IPS-NIHi11 (cell line): Measurements from ENCODE around the gene PEAK3.
"Not testable (repeated sequence)": the region's sequence is repeated elsewhere in the genome, so short reads cannot be mapped to it uniquely, and the experiment has no call there.

Experiments
- DNase-seq: peaks from one replicate; pipeline ENCODE4 v3.0.0; 2012; ENCODE audit warnings: mixed read lengths, low spot score

Gene PEAK3

DNA sequence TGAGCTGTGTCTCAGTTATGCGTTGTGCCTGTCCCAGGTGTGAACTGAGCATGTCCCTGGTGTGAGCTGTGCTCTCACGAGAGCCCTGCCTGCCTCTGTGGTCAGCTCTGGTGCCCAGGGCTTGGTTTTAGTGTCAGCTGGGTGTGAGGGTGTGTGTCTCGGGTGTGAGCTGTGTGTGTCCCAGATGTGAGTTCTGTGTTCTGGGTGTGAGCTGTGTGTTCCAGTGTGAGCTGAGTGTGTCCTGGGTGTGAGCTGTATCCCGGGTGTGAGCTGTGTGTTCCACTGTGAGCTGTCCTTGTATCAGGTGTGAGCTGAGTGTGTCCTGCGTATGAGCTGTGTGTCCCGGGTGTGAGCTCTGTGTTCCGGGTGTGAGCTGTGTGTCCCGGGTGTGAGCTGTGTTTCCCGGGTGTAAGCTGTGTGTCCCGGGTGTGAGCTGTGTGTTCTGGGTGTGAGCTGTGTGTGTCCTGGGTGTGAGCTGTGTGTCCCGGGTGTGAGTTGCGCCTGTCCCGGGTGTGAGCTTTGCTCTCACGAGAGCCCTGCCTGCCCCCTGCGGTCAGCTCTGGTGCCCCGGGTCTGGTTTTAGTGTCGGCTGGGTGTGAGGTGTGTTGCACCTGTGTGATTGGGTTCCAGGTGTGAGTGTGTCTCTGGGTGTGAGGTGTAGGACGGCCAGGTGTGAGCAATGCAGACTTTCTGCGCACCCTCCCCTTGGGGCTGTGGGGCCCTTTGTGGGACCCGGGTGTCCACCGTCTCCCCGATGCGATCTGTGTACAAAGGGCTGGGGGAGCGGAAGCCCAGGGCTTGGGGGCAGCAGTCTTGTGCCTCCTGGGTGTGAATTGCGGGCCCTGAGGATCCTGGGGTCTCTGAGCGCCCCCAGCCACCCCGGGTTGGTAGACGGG lies 7.1 kb upstream of the PEAK3 start:
- no peak for DNase-seq

DNA sequence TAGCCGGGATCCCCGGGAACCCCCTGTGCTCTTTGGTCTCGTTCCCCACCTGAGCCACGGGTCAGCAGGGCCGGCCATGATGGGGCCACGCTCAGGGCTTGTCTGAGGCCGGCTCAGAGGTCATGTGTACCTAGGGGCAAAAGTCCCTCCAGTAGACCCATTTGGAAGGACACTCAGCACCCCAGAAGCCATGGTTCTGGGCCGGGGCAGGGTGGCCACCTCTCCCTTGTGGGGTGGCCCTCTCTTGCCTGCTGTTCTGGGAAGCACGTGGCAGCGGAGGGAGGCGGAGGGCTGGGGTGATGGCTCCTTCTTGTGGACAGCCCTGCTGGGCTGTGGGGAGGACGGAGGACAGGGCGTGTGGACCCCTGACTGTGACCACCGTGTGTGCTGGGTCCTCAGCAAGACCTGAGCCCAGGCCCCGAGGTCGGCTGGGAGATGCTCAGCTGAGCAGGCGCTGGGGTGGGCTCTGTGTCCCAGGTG lies 6.4 kb upstream of the PEAK3 start:
- DNase-seq, result no peak

DNA sequence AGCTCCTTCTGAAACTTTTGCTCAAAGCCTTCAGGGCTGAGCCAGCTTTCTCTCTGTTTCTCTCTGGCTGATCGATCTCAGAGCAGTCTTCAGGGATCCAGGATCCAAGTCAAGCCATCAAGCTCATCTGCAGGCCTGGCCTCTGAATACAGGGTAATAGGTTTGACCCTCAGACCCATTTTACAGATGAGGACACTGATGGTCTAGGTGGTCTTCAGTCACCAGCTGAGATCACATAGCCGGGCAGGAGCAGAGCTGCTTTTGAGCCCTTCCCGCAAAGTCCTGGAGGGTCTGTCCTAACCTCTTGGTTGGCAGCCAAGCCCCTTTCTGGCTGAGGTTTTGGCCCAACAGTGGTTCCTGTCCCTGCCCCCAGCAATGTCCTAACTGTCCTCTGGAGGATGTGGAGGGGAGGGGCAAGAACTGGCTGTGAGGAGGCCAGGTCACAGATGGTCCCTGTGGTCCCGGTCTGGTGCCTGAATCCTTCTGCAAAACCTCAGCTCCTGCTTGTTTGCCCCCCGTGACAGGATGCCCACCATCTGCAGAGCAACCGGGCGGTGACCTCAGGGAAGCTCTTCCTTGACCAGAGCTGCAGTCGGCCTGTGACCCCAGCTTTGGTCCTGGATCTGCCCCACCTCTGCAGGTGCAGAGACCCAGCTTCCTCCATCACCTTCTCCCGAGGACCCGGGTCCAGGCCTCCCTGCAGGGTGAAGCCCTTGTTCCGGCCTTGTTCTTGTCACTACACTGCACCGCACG lies 5.8 kb upstream of the PEAK3 start:
- DNase-seq, result no peak

DNA sequence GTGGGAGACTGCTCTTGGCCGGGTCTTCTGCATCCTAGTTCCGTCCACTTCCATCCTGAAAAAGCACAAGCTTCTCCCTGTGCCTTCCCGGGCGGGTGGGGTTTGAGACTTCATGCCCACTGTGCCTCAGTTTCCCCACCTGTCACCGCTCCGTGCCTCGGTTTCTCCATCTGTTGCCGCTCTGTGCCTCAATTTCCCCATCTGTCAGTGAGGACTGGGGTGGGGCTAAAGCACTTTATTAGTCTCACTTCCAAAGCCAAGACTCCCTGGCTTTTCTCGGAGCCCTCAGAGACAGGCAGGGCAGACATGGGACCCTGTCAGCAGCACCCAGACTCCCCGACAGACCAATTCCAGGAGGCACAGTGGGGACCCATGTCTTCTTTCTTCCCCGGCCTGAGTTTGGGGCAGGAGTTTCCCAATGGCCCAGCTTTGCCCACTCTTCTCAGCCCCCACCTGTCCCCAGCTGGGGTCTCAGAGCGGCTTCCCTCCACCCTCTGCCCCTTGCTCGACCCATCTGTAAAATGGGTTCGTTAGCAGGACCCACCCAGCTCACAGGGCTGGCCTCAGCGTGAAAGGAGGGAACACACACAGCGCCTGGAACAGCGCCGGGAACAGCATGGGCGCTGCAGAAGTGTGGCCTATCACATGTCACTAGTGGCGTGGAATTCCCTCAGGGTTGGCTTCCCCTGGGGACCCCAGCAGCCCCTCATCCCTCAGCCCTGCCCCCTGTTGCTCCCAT lies 4.6 kb upstream of the PEAK3 start:
- no peak for DNase-seq

DNA sequence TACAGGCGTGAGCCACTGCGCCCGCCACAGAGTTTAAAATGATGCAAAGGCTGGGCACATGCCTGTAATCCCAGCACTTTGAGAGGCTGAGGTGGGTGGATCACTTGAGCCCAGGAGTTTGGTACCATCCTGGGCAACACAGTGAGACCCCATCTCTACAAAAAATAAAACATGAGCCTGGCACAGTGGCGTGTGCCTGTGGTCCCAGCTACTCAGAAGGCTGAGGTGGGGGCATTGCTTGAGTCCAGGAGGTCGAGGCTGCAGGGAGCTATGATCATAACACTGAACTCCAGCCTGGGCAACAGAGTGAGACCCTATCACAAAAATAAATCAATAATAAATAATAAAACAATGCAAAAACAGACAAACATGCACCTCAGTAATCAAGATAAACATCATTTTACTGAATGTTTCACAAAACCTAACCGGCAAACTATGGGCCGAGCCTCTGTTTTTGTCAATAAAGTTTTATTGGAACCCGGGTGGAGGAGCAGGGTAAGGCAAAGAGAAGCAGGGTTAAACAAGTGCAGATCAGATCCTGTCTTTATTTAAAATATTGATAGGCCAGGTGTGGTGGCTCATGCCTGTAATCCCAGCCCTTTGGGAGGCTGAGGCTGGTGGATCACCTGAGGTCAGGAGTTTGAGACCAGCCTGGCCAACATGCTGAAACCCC lies 2.0 kb upstream of the PEAK3 start:
- DNase-seq, result no peak

DNA sequence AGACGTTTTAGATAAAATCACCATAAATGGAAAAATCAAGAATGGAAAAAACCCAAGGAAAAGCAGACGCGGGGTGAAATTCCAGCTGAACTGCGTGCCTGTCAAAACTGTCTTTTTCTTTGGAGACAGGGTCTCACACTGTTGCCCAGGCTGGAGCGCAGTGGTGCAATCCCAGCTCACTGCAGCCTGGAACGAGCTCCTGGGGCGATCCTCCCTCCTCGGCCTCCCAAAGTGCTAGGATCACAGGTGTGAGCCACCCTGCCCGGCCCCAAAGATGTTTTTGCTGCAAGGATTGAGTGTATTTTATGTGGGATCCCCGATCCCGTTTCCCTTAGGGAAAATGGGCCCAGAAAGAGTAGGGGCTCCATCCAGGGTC lies 875 bp upstream of the PEAK3 start:
- no peak for DNase-seq

DNA sequence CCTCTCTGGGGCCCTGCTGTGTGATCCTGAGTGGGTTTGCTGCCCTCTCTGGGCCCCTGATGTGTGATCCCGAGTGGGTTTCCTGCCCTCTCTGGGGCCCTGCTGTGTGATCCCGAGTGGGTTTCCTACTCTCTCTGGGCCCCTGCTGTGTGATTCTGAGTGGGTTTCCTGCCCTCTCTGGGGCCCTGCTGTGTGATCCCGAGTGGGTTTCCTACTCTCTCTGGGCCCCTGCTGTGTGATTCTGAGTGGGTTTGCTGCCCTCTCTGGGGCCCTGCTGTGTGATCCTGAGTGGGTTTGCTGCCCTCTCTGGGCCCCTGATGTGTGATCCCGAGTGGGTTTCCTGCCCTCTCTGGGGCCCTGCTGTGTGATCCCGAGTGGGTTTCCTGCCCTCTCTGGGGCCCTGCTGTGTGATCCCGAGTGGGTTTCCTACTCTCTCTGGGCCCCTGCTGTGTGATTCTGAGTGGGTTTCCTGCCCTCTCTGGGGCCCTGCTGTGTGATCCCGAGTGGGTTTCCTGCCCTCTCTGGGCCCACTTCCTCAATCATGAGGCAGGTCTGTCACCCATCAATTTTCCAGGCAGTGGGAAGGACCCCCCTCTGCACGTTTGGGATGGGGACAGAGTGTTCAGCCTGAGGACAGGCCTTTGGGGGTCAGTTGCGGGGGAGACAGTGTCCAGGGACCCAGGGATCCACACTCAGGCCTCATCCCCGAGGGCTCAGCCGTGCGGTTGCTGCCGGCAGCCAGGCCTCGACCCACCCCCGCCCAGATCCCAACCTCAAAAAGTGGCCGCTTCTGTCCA lies 512 bp downstream of the PEAK3 start:
- not testable (repeated sequence) for DNase-seq

DNA sequence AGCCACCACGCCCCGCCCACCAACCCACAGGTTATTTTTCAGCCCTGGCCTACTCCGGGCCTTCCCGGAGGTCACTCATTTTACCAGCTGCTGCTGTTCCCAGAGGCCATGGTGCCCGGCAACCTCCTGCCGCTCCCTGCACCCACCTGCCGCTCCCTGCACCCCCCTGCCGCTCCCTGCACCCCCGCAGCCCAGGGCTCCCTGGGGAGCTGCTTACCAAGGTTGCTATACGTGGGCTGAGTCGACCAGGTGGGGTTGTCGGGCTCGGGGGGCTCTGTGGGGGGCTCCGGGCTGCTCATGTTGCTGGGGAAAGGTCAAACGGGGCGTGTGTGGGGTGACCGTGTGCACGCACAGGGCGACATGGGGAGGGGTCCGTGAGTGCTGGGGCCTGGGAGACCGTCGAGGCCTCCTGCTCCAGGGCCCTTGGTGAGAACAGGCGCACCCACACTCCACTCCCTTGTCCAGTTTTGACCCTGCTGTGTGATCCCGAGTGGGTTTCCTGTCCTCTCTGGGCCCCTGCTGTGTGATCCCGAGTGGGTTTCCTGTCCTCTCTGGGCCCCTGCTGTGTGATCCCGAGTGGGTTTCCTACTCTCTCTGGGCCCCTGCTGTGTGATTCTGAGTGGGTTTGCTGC lies 1.2 kb downstream of the PEAK3 start:
- DNase-seq, result no peak

DNA sequence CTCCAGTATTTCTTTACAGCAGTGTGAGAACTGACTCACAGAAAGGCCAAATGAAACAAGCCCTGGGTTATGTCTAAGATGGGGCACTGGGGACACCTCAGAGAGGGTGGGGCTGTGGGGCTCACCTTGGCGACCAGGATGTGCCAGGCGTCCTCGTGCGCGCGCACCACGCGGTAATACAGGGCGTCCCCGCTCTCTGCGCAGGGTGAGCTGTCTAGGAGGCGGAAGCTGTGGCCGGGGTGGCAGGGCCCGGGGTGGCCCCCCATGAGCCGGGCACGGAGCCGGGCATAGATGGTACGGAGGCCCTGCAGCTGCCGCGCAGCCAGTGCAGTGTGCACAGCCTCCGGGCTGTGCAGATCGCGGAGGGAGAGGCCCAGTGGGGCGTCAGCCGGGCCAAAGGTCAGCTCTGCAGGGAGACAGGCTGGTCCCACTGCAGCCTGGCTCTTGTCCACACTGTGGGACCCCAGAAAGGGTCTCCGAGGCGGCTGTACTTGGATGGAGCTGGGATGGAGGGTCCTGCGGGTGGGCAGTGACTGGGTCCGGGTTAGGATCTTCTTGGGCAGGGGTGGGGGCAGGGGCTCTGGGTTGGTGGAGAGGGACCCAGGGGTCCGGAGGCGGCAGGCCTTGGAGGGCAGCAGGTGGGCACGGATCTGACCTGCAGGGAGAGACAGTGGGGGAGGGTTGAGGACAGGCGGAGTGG lies 3.4 kb downstream of the PEAK3 start:
- DNase-seq, result no peak

DNA sequence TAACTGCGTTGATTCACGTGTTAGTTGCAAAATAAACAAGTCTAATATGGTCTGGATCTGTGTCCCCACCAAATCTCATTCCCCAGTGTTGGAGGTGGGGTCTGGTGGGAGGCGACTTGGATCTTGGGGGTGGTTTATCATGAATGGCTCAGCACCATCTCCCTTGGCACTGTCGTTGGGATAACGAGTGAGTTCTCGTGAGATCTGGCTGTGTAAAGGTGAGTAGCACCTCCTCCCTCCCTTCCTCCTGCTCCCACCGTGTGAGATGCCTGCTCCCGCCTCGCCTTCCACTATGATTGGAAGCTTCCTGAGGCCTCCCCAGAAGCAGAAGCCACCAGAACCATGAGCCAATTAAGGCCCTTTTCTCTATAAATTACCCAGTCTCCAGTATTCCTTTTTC lies 4.8 kb downstream of the PEAK3 start:
- DNase-seq, result no peak

DNA sequence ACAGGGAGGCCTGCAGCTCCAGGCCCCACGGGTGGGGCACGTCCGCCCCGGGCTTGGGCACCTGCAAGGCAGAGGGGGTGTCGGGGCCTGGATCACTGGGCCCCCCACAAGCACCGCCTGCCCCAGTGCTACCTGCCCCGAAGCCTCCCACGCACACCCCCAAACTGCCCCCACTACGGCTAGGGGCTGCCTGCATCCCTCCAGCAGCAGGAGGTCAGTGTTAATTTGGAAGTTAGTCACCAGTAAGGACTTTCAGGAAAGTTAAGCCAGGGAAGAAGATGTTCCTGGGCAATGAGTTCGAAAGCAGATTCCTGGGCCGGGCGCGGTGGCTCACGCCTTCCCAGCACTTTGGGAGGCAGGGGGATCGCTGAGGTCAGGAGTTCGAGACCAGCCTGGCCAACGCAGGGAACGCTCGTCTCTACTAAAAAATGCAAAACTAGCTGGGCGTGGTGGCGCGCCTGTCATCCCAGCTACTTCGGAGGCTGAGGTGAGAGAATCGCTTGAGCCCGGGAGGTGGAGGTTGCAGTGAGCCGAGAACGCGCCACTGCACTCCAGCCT lies 5.5 kb downstream of the PEAK3 start:
- DNase-seq, result no peak

DNA sequence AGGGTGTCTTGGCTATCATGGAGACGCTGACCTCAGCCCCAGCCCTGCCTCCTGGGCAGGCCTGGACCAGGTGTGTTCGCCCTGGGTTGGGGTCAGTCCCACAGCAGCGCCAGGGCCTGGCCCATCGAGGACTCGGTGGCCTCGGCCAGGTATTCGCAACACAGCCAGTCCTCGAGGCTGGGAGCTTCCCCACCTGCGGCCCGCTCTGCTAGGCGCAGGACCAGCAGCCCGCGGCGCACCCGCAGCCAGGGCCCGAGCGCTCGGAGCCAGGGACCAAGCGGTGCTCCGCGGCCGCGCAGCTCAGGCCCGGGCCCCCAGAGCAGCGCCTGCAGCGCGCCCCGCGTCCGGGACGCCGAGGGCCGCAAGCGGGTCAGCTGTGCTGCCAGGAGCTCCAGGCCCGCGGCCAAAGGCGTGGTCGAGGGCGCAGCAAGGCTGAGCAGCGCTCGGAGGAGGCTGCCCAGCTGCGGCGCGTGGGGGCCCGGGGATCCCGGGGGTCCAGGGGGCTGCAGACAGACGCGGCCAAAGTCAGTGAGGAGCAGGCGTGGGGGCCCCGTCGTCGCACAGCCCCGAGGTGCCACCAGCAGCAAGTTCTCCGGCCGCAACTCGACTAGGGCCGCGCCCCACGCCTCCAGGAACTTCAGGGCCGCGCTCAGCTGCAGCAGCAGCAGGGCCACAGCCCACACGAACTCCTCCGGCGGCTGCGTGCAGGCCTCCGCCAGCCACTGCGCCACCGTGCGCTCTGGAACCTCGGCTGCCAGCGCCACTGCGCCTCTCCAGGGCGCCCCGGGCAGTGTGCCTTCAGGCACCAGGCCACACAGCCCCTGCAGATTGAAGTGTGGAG lies 6.2 kb downstream of the PEAK3 start:
- no peak for DNase-seq

DNA sequence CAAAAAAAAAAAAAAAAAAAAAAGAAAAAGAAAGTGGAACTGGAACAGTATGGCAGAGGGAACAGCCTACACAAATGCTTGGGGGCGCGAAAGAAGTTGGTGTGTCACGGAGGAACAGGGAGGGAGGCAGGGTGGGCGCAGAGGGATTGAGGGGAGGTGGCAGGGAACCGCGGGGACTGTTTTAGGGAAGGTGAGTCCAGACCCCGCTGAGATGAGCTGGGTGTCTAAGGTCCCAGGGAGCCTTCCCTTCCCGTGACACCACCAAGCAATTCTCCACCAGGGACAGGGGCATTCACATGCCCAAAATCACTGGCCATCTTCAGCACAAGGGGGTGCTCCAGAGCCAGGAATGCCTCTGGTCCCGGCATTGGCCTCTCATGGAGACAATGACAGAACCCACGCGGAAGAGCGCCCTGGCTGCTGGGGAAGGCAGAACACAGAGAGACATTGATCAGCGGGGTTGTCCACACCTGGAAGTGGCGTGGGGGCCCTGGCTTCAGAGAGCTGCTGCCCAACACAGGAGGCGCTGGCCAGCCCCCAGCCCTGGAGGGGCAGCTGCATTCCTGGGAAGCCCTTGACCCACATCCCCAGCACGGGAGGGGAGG lies 6.9 kb downstream of the PEAK3 start:
- peak; percentile 78 for DNase-seq

DNA sequence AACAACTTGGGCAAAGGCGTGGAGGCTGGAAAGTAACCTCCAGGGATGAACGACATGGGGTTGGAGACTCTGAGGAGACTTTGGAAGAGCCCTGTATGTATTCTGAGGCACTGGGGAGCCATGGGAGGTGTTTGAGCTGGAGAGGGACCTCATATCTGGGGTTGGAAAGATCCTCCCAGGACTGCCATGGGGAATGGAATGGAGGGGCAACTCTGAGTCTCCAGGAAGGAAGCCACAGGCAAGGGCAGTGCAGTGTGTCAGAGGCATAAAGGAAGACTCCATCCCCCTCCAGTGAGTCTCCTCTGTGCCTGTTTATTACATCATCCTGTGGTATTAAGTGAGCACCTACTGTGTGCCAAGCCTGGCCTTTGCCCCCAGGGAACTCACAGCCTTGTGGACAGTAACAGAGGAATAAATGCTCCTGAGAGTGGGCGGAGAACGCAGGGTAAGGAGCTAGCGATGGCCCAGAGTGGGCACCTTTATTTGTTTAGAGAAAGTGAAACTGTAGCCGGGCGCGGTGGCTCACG lies 7.7 kb downstream of the PEAK3 start:
- DNase-seq, result no peak

DNA sequence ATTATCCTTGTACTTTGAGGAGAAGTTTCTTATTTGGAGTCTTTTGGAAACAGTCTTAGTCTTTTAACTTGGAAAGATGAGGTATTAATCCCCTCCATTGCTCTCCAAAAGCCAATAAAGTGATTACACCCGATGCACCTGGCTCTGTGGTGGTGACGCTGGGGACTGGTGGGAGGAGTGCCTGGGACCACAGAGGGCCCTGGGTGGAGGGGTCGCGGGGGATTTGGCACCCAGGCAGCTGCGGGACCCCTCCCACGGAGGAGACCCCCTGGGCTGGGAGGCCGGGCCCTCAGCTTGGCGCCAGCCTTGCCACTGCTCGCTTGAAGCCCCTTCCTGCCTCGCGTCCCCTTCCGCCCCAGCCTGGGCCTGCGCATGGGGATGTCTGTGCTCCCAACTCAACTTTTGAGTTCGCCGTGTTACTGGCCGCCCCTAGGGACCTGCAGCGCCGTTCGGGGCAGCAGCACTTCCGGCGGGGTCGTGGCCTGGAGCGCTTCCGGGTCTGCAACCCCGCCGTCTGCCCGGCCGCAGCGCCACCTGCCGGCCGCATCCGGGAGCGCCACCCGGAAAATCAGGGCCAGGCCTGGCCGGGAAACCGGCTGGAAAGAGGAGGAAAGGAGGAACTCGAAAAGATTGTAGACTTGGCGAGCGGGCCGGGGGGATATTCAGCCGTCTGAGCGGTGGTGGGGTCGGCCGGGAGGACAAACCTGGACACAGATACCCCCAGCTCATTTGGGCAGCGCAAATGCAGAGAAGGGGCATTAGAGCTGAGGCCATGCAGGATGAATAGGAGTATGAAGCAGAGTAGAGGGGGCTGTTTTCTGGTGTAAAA lies 8.4 kb downstream of the PEAK3 start:
- DNase-seq, result peak; percentile 94

DNA sequence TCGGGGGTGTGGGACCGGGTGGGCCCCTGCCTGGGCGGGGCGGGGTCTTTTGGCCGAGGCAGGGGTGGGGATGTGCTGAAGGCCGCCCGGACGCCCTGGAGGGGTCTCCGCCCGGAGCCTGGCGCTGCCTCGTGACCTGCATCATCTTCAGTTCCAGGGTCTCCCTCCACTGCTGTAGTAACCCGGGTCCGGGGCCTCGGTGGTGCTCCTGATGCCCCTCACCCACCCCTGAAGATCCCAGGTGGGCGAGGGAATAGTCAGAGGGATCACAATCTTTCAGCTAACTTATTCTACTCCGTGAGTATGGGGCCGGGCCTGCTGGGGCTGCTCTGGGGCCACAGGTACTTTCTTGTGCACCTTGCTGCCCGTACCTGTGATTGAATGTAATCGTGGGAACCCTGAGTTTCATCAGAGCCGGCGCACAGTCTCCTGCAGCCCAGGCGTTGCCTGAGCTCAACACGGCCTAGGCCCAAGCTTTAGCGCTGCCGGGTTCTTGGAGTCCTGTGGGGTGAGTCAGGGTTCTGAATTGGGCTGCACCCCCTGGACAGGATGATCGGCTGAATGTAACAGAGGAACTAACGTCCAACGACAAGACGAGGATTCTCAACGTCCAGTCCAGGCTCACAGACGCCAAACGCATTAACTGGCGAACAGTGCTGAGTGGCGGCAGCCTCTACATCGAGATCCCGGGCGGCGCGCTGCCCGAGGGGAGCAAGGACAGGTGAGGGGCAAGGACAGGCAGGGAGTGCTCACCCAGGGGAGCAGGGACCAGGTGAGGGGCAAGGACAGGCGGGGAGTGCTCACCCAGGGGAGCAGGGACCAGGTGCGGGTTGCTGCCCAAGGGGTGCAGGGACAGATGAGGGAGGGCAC lies 10.5 kb downstream of the PEAK3 start:
- no peak for DNase-seq
